NT2/D1 (cell line): ENCODE data around the gene NAA60.
"Not testable (repeated sequence)": the region's sequence is repeated elsewhere in the genome, so short reads cannot be mapped to it uniquely, and the experiment has no call there.

ENCODE experiments used
- DNase-seq: peaks from one replicate; pipeline ENCODE4 v3.0.0-alpha.2; 2011; ENCODE audit warnings: low read depth, low spot score
- H3K27me3 ChIP-seq: 2 replicates; pipeline ENCODE4 v1.6.0; 2011; ENCODE audit warnings: mild to moderate bottlenecking; ENCODE audit not compliant: insufficient read length, insufficient read depth
- H3K36me3 ChIP-seq: 2 replicates; pipeline ENCODE4 v1.6.1; 2011; ENCODE audit warnings: mild to moderate bottlenecking, low read length, mixed read lengths; ENCODE audit not compliant: insufficient read depth, insufficient read length
- H3K4me1 ChIP-seq: 2 replicates; pipeline ENCODE4 v1.5.1; 2011; ENCODE audit not compliant: insufficient read depth, insufficient read length
- H3K4me3 ChIP-seq: 2 replicates; pipeline ENCODE4 v1.5.1; 2011; ENCODE audit warnings: low read depth; ENCODE audit not compliant: insufficient read length
- H3K9ac ChIP-seq: 2 replicates; pipeline ENCODE4 v1.6.0; 2011; ENCODE audit warnings: low read depth; ENCODE audit not compliant: insufficient read length
- H3K9me3 ChIP-seq: 2 replicates; pipeline ENCODE4 v1.5.1; 2011; ENCODE audit warnings: mild to moderate bottlenecking, low read length; ENCODE audit not compliant: insufficient read depth
- SUZ12 ChIP-seq: IDR thresholded peaks from 2 replicates; pipeline ENCODE4 v1.6.1; 2011; ENCODE audit not compliant: insufficient read length, insufficient read depth; ENCODE audit errors: extremely low read depth
- YY1 ChIP-seq: IDR thresholded peaks from 2 replicates; pipeline ENCODE4 v1.6.1; 2011; ENCODE audit not compliant: insufficient read length, insufficient read depth
- ZNF274 ChIP-seq: IDR thresholded peaks from 2 replicates; pipeline ENCODE4 v1.6.1; 2011; ENCODE audit warnings: mild to moderate bottlenecking, low read depth, low read length

The NAA60 gene

DNA sequence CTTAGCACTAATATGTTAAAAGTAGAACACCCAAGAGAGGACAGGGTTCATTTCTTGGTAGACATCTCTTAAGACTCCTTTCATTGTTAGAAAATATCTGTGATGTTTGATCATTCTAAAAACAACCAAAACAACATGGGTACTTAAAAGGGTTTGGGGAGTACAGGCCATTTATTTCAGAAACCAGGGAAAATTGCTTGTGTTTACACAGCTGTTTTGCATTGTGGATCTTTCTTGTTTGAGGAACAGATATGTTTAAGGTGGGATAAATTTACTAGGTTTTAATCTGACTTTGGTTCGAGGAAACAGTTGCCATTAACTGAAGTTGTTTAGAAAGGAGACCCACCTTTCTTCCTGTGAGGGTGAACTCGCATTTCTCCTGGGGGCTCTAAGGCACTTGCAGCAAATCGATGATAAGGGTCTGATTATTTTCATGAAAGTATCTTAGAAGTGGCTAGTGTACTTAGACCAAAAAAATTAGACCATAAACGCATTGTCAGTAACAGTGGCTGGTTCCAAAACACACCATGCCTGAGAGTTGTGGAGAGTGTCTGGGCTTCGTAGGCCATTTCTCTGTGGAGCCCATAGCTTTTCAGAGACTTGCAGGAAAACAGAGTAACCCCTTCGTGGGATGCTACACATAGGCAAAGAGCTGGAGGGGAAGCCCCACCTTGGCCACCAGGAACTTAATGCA lies 75.0 kb downstream of the NAA60 start:
- no peak for DNase-seq
- peaks cover 78% of the 10 kb centered on the region for H3K36me3 ChIP-seq
- no peak for TF ChIP-seq YY1
- no peak for TF ChIP-seq SUZ12
- TF ChIP-seq ZNF274: no peak

DNA sequence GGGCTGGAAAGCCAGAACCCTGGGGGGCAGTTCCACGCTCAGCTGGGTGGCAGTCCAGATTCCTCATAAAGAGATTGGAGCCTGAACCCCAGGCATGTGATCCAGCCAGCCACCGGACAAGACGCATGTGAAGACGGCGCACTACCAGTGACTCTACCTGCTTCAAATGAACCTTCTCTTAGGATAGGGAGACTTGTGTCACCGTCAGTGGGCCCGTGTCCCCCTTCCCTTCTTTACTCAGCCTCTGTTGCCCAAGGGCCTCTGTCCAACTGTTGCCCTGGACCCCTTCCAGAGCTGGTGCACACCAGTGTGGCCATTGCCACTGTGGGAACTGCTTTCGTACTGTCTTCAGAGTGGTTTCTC lies 75.5 kb downstream of the NAA60 start:
- TF ChIP-seq ZNF274: no peak
- TF ChIP-seq YY1: no peak
- no peak for TF ChIP-seq SUZ12
- DNase-seq: no peak
- H3K4me1 ChIP-seq: no peaks in the 10 kb centered on the region
- H3K36me3 ChIP-seq: peaks cover 78% of the 10 kb centered on the region
- no peaks in the 10 kb centered on the region for H3K9me3 ChIP-seq
- H3K9ac ChIP-seq: no peak overlapping the region
- H3K27me3 ChIP-seq: no peaks in the 10 kb centered on the region
- H3K4me3 ChIP-seq: no peak overlapping the region

More for the DNA sequence above, 75.0 kb downstream of the NAA60 start:
- H3K9me3 ChIP-seq: no peaks in the 10 kb centered on the region
- H3K4me3 ChIP-seq: no peak overlapping the region
- no peak overlapping the region for H3K9ac ChIP-seq
- no peaks in the 10 kb centered on the region for H3K4me1 ChIP-seq
- H3K27me3 ChIP-seq: no peaks in the 10 kb centered on the region

DNA sequence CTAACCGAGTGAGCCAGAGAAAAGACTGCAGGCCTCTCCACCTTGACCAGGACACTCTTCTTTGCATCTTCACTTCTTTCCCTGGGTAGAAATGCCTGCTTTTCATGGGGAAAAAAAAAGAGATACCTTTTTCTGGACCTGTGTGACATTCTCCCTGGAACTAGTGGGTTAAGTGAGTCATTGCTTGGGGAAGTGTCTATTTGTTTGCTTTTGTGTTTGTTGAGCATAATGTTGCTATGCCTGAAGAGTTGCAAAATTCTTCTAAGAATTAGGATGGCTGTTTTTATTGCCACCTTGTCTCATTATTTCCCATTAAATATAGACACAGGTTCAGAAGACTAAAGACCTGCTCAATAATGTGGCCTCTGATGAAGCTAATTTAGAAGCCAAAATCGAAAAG lies 76.1 kb downstream of the NAA60 start:
- DNase-seq: no peak
- Histone ChIP-seq H3K9ac (no peak overlapping the region), H3K4me3 (no peak overlapping the region), H3K9me3 (no peaks in the 10 kb centered on the region), H3K27me3 (no peaks in the 10 kb centered on the region), H3K4me1 (no peaks in the 10 kb centered on the region), H3K36me3 (peaks cover 76% of the 10 kb centered on the region)
- TF ChIP-seq SUZ12 (no peak), YY1 (no peak), ZNF274 (no peak)

DNA sequence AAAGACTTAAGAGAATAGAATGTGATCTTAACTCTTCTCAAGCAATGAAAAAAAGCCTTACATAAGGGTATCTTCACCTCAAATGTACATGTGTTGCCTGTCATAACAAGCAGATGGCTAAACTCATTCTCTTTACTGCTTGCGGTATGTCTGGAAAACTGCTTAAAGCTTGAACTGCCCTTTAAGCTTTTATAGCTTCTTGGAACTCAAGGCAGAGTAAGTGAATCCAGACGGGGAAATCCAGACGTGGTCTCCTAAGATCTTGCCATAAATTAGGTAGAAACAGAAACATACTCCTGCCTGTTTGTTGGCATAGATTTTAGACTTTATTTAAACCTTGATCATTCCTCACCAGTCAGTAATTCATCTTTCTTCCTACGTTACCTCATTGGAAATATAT lies 76.9 kb downstream of the NAA60 start:
- no peaks in the 10 kb centered on the region for H3K9me3 ChIP-seq
- DNase-seq: no peak
- no peak overlapping the region for H3K9ac ChIP-seq
- H3K36me3 ChIP-seq: peaks cover 76% of the 10 kb centered on the region
- H3K27me3 ChIP-seq: no peaks in the 10 kb centered on the region
- no peak overlapping the region for H3K4me3 ChIP-seq
- TF ChIP-seq SUZ12 (no peak), YY1 (no peak), ZNF274 (no peak)
- H3K4me1 ChIP-seq: no peaks in the 10 kb centered on the region

DNA sequence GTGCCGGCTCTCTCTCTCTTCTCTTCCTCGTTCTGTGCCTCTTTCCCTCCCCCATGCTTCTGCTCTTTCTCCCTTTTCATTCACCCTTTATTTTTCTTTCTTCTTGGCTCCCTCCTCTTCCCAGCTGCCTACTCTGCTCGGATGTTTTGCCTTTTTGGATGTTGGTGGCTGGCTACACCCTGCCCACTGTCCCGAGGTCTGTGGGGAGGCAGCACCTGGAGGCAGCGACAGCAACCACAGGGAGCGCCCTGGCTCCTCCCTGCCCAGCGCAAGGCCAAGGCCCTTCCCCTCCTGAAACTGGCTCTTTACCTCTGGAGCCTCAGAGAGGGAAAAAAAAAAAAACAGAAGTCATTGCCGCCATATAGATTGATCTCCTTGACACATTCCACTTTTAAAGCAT lies 77.4 kb downstream of the NAA60 start:
- H3K4me1 ChIP-seq: no peaks in the 10 kb centered on the region
- H3K4me3 ChIP-seq: no peak overlapping the region
- DNase-seq: no peak
- peaks cover 74% of the 10 kb centered on the region for H3K36me3 ChIP-seq
- H3K27me3 ChIP-seq: no peaks in the 10 kb centered on the region
- H3K9ac ChIP-seq: no peak overlapping the region
- TF ChIP-seq ZNF274 (no peak), YY1 (no peak), SUZ12 (no peak)
- no peaks in the 10 kb centered on the region for H3K9me3 ChIP-seq

DNA sequence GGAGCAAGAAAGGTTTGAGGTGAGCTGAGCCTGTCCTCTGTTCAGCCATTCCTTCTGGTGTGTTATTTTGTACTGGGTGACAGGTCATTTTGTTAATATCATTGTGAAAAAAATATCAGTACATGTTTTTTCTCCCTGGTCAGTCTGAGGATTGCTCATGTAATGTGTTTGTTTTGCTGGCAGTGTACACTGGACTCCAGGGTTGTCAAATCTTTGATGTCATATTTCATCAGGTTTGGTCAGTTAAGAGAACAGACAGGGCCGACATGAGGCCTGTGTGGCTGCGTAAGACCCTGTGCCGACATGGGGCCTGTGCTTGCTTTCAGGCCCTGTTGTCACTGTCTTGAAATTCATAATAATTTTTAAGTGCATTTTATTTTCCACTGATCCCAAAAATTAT lies 79.8 kb downstream of the NAA60 start:
- Histone ChIP-seq H3K36me3 (peaks cover 72% of the 10 kb centered on the region), H3K27me3 (no peaks in the 10 kb centered on the region), H3K4me3 (no peak overlapping the region), H3K4me1 (no peaks in the 10 kb centered on the region), H3K9ac (no peak overlapping the region), H3K9me3 (peaks cover 10% of the 10 kb centered on the region; the same call in 1 of the 2 replicates)
- no peak for DNase-seq
- TF ChIP-seq ZNF274: no peak
- no peak for TF ChIP-seq SUZ12
- TF ChIP-seq YY1: no peak

DNA sequence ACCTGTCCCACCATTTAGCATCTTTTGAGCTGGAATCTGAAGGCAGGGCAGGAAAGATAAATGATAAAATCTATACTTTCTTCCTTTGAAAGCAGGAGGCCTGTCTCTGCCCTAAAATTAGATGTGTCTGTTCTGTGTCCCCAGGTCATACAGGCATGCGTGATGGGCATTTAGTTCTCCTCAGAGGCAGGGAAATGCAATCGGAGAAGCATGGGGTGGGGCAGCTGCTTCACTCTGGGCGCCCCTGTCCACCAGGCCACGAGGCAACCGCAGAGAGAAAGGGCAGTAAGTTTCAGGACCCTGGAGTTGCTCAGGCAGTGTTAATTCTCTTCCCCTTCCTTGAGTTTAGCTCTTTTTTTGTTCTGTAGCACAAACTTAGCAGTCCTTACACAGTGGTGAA lies 82.5 kb downstream of the NAA60 start:
- no peaks in the 10 kb centered on the region for H3K4me1 ChIP-seq
- no peak for TF ChIP-seq YY1
- TF ChIP-seq SUZ12: no peak
- TF ChIP-seq ZNF274: no peak
- H3K9ac ChIP-seq: no peak overlapping the region
- H3K9me3 ChIP-seq: peaks cover 15% of the 10 kb centered on the region; the same call in 1 of the 2 replicates
- H3K27me3 ChIP-seq: no peaks in the 10 kb centered on the region
- DNase-seq: no peak
- no peak overlapping the region for H3K4me3 ChIP-seq
- peaks cover 65% of the 10 kb centered on the region for H3K36me3 ChIP-seq

DNA sequence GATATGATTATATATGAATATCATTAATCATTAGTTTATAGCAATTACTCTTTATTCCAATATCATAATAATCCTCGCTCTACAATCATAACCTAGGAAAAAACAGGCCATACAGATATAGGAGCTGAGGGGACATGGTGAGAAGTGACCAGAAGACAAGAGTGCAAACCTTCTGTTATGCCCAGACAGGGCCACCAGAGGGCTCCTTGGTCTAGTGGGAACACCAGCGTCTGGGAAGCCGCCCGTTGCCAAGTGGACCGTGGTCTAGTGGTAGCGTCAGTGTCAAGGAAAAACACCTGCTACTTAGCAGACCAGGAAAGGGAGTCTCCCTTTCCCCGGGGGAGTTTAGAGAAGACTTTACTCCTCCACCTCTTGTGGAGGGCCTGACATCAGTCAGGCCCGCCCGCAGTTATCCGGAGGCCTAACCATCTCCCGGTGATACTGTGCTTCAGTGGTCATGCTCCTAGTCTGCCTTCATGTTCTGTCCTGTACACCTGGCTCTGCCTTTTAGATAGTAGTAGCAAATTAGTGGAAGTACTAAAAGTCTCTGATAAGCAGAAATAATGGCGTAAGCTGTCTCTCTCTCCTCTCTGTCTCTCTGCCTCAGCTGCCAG lies 83.8 kb downstream of the NAA60 start:
- not testable (repeated sequence) for H3K9ac ChIP-seq, H3K27me3 ChIP-seq, H3K4me3 ChIP-seq, H3K4me1 ChIP-seq
- H3K36me3 ChIP-seq: peaks cover 75% of the 10 kb centered on the region
- H3K9me3 ChIP-seq: peaks cover 15% of the 10 kb centered on the region; the same call in 1 of the 2 replicates
- DNase-seq: peak; percentile 51
